ENCODE results near the gene STX2. TPM values are rescaled to one million over a fixed set of nuclear protein-coding genes. Genes with fewer than 3 reads are reported as not detected.

Gene STX2
- total RNA-seq, 1 donor from 2014 or later = 11.4 TPM

GRCh38 chr12:130838284-130838950, 633 bp downstream of the STX2 start:
- DNase-seq (peak; percentile 54), ATAC-seq (ENCODE audit: poor library complexity) (peak; percentile 30)
- intact Hi-C loops (cut with DNase I) = no loop called here

DNA sequence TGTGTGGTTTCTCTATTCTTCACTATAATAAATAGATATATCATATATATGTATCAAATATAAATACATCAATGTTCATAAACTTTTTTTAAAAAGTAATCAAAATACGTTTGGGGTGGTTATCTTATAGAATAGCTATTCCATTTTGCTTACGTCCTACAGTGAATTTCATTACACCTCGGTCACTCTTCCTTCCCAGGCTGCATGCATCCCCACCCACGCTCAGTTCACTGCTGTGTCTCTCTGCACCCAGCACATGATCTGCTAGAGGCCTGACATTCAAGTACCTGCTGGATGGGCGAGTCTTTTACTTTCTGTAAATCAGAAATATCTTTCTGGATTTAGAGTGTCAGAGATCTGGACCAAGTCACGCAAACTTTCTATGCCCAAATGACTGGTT, 3.6 kb downstream of the STX2 start:
- intact Hi-C loops (cut with DNase I) = no loop called here
- DNase-seq (no peak), ATAC-seq (ENCODE audit: poor library complexity) (no peak)

GRCh38 chr12:130835011-130835410, 4.0 kb downstream of the STX2 start:
- ATAC-seq (ENCODE audit: poor library complexity) = no peak
- no peak for DNase-seq
- intact Hi-C loops (cut with DNase I) = no loop called here

GRCh38 chr12:130832561-130833209, 6.4 kb downstream of the STX2 start:
- DNase-seq = peak; percentile 57
- intact Hi-C loops (cut with DNase I) = no loop called here

GRCh38 chr12:130831876-130832405, 7.1 kb downstream of the STX2 start:
- no peak for ATAC-seq (ENCODE audit: poor library complexity)
- intact Hi-C loops (cut with DNase I) = no loop called here
- DNase-seq = no peak

More at GRCh38 chr12:130832561-130833209, 6.4 kb downstream of the STX2 start:
- peak; percentile 40 for ATAC-seq (ENCODE audit: poor library complexity)

- intact Hi-C loops (cut with DNase I) = no loop called here
- DNase-seq = no peak
Observed at GRCh38 chr12:130831246-130831645, 7.8 kb downstream of the STX2 start.

DNA sequence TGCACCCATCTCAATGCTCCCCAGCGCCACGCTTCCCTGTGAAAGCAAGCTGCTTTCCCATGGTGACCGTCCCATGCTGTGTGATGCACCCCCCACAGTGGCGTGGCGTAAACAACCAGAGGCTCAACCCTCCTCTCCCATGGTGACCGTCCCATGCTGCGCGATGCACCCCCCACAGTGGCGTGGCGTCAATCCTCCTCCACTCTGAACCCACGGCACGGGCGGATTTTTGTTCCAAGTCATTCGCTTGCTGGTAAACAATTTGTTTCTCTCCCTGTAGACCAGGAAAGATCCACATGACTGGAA, 8.9 kb downstream of the STX2 start:
- intact Hi-C loops (cut with DNase I) = no loop called here

More at GRCh38 chr12:130831246-130831645, 7.8 kb downstream of the STX2 start:
- ATAC-seq (ENCODE audit: poor library complexity) = no peak

DNA sequence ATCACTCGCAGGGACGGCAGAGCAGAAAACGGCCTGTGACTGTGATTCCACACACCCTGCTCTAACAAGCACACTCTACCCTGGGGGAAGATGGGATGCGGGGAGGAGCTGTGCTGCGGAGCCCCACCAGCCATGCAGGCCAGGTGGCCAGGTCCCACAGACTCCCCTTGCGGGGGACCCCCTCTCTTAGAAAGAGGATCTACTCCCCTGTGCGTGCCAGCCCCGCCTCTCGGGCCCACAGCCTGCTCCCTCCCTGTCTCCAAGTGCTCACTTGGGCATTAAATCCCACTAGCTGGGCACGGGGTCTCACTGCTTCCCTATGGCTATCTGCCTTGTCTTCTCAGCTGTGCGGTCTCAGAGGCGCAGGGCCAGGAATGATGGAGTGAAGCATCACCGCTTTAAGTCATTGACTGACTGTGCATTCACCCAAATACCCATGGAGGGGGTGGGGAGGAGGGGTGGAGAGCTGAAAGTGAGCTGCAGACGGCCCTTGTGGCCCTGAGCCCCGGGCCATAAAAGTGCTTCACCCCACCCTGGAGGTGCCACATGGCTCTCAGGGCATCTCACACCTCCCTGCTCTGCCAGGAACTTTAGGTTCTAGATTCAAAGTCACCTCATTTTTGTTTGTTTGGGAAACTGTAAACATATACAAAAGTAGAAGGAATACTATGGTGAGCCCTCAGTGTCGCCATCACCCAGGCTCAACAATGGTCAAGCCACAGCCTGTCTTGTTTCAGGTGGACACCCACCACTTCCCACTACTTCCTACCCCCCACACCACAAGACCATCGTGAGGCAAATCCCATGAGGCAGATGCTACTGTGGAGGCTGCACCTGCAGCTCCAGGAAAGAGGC, 9.4 kb downstream of the STX2 start:
- ATAC-seq (ENCODE audit: poor library complexity) = no peak
- intact Hi-C loops (cut with DNase I) = no loop called here

More for the DNA sequence above, 8.9 kb downstream of the STX2 start:
- DNase-seq = no peak
- no peak for ATAC-seq (ENCODE audit: poor library complexity)

GRCh38 chr12:130828895-130829294, 10.2 kb downstream of the STX2 start:
- DNase-seq (no peak), ATAC-seq (ENCODE audit: poor library complexity) (no peak)
- intact Hi-C loops (cut with DNase I) = no loop called here

More for the DNA sequence above, 9.4 kb downstream of the STX2 start:
- DNase-seq = no peak

GRCh38 chr12:130827432-130827831, 11.6 kb downstream of the STX2 start:
- no peak for DNase-seq
- peak; percentile 18 for ATAC-seq (ENCODE audit: poor library complexity)
- intact Hi-C loops (cut with DNase I) = no loop called here

DNA sequence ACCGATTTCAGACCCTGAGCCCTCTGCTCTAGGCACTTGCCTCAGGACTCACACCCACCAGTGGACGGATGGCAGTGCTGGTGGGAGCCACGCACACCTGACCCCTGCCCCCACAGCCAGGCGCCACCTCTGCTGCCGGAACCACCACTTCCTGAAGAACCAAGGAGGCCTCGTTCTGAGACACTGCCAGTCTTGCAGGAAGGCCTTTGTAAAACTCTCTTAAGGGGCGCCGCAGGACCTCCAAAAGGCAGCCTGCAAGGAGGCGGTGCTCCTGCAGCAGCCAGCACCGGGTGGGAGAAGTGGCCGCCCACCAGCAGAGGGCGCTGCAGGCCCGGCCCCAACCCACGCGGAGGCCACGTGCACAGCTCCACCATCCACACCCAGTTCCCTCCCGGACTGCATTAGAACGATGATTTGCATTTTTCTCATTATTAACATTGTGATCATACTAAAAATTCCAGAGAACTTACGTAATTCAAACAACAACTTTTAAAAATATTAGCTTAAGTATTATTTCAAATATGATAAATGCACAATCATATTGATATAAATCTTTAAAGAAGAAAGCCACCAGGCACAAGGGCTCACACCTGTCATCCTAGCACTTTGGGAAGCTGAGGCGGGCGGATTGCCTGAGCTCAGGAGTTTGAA, 12.8 kb downstream of the STX2 start:
- DNase-seq (no peak), ATAC-seq (ENCODE audit: poor library complexity) (peak; percentile 79)
- intact Hi-C loops (cut with DNase I) = no loop called here

GRCh38 chr12:130825771-130826150, 13.3 kb downstream of the STX2 start:
- no peak for ATAC-seq (ENCODE audit: poor library complexity)
- intact Hi-C loops (cut with DNase I) = no loop called here
- DNase-seq = no peak

DNA sequence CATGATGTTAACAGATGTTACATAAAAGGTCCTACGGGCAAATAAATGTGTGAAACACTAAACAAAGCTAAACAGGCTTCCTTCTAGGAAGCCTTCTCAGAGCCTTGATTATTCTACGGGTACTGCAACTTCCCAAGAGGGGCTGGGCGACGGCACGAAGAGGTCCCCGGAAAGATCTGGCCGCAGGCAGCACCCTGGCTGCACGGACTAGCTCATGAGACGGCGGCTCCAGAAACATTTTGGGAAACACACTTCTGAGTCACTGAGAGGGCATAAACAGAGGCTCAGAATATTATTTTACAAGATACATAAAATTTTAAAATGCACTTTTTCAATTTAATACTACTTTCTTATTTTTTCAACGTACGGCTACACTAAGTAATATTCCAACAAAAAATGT, 19.4 kb downstream of the STX2 start:
- ATAC-seq (ENCODE audit: poor library complexity) (no peak), DNase-seq (no peak)
- intact Hi-C loops (cut with DNase I) = loop anchor here (10.0 kb wide), 1 partner anchor 415 kb away; no protein-coding TSS in a partner anchor

DNA sequence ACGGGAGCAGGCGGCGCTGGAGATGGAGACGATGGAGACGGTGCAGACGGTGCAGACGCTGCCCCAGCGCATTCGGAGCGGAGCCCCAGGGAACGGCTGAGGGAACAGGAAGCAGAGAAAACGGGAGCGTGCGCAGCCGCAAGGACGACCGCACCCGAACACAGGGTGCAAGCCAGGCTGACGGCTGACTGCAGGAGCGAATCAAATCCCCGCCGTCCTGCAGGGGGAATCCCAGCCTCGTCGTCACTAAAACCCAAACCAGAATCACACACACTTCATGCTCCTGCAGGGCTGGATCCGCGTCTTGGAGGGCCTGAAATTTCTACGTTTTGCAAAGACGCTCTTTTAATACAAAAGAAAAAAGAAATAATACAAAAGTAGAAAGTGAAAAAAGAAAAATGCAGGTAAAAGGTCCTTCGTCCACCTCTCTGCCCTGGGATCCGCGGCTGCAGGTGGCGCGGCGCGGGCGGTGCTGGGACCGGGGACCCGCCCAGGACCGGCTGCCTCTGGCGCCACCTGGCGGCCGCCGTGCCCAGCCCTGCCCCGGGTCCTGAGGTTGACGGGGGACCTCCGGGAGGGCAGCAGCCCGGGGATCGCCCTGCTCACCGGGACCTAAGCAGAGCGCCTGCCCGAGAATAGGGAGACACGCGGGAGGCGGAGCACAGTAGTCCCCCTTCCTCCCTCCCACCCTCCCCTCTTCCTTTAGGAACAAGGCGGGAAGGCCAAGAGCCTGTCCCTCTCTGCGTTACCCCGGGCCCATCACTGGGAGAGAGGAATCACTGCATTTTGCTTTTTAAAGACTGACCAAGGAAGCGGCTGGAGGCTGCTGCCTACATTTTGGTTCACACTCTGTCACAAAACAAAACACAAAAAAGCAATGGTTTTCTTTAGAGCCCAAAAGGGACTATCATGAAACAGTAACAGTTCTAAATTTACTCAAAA, 20.1 kb downstream of the STX2 start:
- intact Hi-C loops (cut with DNase I) = loop anchor here (10.0 kb wide), 1 partner anchor 414 kb away; no protein-coding TSS in a partner anchor
- ATAC-seq (ENCODE audit: poor library complexity) = peak; percentile 98

DNA sequence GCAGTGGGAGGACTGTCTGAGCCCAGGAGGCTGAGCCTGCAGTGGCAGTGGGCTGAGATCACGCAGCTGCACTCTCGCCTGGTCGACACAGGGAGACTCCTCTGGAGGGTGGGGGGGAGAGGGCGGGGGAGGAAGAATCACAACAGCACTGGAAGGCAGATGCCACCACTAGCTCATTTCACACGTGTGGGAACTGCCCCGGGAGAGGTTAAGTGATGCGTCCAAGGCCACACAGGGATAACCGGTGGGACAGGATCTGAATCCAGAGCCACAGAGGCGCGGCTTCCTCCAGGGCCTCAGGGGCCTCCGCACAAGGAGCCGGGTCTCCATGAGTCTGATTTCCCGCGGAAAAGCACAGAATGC, 20.8 kb downstream of the STX2 start:
- peak; percentile 7 for ATAC-seq (ENCODE audit: poor library complexity)
- intact Hi-C loops (cut with DNase I) = loop anchor here (10.0 kb wide), 1 partner anchor 413 kb away; no protein-coding TSS in a partner anchor
- DNase-seq = no peak

More for the DNA sequence above, 20.1 kb downstream of the STX2 start:
- peak; percentile 81 for DNase-seq

- DNase-seq = no peak
- intact Hi-C loops (cut with DNase I) = loop anchor here (10.0 kb wide), 1 partner anchor 413 kb away; no protein-coding TSS in a partner anchor
- ATAC-seq (ENCODE audit: poor library complexity) = no peak
Observed at GRCh38 chr12:130817804-130818203, 21.2 kb downstream of the STX2 start.

- ATAC-seq (ENCODE audit: poor library complexity) (no peak), DNase-seq (no peak)
- intact Hi-C loops (cut with DNase I) = loop anchor here (10.0 kb wide), 1 partner anchor 411 kb away; no protein-coding TSS in a partner anchor
Observed at GRCh38 chr12:130816097-130816496, 23.0 kb downstream of the STX2 start.

All from Right ventricle myocardium superior (tissue), 1 donor.